Stomach (tissue), 9 donors: ENCODE data around the gene CLSTN3. TPM values are rescaled to one million over a fixed set of nuclear protein-coding genes. Genes with fewer than 3 reads are reported as not detected.

Experiments
- DNase-seq, 2 donors: peaks; one replicate each; pipeline versions ENCODE4 v3.0.0 to v3.0.0-alpha.2; 2013 to 2019
- H3K27ac ChIP-seq, 5 donors: fragments of 200-600 bp in 4 of 5; sonication (generic) in 4 of 5; one replicate each; pipeline ENCODE4 v1.5.1; 2013 to 2019; ENCODE audit warnings: mild to moderate bottlenecking in 1 of 5, moderate library complexity in 1 of 5
- H3K27me3 ChIP-seq, 3 donors: fragments of 200-600 bp; sonication (generic); one replicate each; pipeline ENCODE4 v1.5.1; 2017 to 2019; ENCODE audit warnings: mixed run types in 1 of 3
- H3K36me3 ChIP-seq, 4 donors: fragments of 200-600 bp; sonication (generic); 1 replicate in 3 of 4; 2 replicates in 1 of 4; pipeline ENCODE4 v1.5.1; 2016 to 2019
- H3K4me1 ChIP-seq, 4 donors: fragments of 200-600 bp; sonication (generic); one replicate each; pipeline ENCODE4 v1.5.1; 2016 to 2019
- H3K4me3 ChIP-seq, 4 donors: fragments of 200-600 bp; sonication (generic) in 3 of 4; one replicate each; pipeline ENCODE4 v1.5.1; 2016 to 2019; ENCODE audit warnings: mild to moderate bottlenecking in 1 of 4
- H3K9me3 ChIP-seq, 4 donors: fragments of 200-600 bp; sonication (generic); one replicate each; pipeline ENCODE4 v1.5.1; 2016 to 2019
- CTCF ChIP-seq, 7 experiments: fragments of 450-650 bp in 4 of 7; fragments of 200-600 bp in 3 of 7; sonication (generic) in 3 of 7; IDR thresholded peaks; one replicate each; pipeline ENCODE4 v1.5.1; 2016 to 2019; ENCODE audit warnings: antibody characterized with exemption in 7 of 7, control low read depth in 2 of 7, mild to moderate bottlenecking in 1 of 7
- EP300 ChIP-seq: sonication (generic); formaldehyde crosslinking; IDR thresholded peaks from one replicate; pipeline ENCODE4 v1.6.1; 2017; ENCODE audit warnings: antibody characterized with exemption
- POLR2A ChIP-seq, 4 donors: fragments of 450-650 bp; IDR thresholded peaks; one replicate each; pipeline ENCODE4 v1.6.1; 2016; ENCODE audit warnings: antibody characterized with exemption in 4 of 4, control low read depth in 2 of 4, mild to moderate bottlenecking in 1 of 4, moderate library complexity in 1 of 4
- POLR2AphosphoS5 ChIP-seq, 3 donors: sonication (generic); formaldehyde crosslinking; IDR thresholded peaks; one replicate each; pipeline ENCODE4 v1.6.1; 2016; ENCODE audit warnings: antibody characterized with exemption in 3 of 3
- WGBS, 5 donors: extraction: QIAGEN DNeasy Blood & Tissue Kit in 3 of 5; methylation state at CpG; one replicate each; pipeline versions ENCODE4 v1.1.5 to v1.1.7; 2013 to 2018; 5-methylcytosine and 5-hydroxymethylcytosine counted together
- intact Hi-C: fragments of 100-400 bp; cut with DNase I; formaldehyde crosslinking; loops from one replicate; pipeline ENCODE4 v1.15.1; 2023; ENCODE audit warnings: low total_unique reads
- polyA plus RNA-seq, 3 donors: library from polyadenylated mRNA; stranded (reverse); fragments of 200-250 nt; gene quantifications; one replicate each; pipeline ENCODE4 v1.2.3, GENCODE V29; 2013
- total RNA-seq, 5 donors: library from RNA; depleted of rRNA; stranded (reverse); fragments of >200 nt; gene quantifications; one replicate each; pipeline versions ENCODE4 v1.1.0 to v1.2.3, GENCODE V29; 2014 to 2016
- donor health status: healthy with polysubstance abuse.
- donor health status: Bipolar disorder and iron deficiency.
- donor health status: healthy.

Gene CLSTN3
- total and polyA plus RNA-seq, 8 donors: 2.4 to 149 (median 17.5) TPM

GRCh38 chr12:7154901-7155470, 24.8 kb downstream of the CLSTN3 start:
- TF ChIP-seq CTCF (IDR thresholded peaks at IDR 0.05) (no peak), POLR2A (IDR thresholded peaks at IDR 0.05) (no peak), EP300 (no peak), POLR2AphosphoS5 (IDR thresholded peaks at IDR 0.05) (no peak)
- intact Hi-C loops: no loop called here
- 83 to 86% (median 85%) methylated on average over 12 of the region's 12 CpGs for WGBS, 5 donors
- DNase-seq: no peak
- Histone ChIP-seq H3K27me3 (no peaks in the 10 kb centered on the region), H3K4me1 (no peaks in the 10 kb centered on the region), H3K27ac (no peak overlapping the region), H3K9me3 (no peaks in the 10 kb centered on the region), H3K36me3 (peaks cover 7 to 86% (median 84%) of the 10 kb centered on the region in 4 donors), H3K4me3 (no peak overlapping the region)

- Histone ChIP-seq H3K4me1 (no peaks in the 10 kb centered on the region), H3K9me3 (no peaks in the 10 kb centered on the region), H3K36me3 (peaks cover 7 to 80% (median 78%) of the 10 kb centered on the region in 4 donors), H3K27ac (no peak overlapping the region), H3K4me3 (no peak overlapping the region), H3K27me3 (no peaks in the 10 kb centered on the region)
- no peak for TF ChIP-seq POLR2A (IDR thresholded peaks at IDR 0.05)
- TF ChIP-seq CTCF (IDR thresholded peaks at IDR 0.05): no peak
- no peak for TF ChIP-seq POLR2AphosphoS5 (IDR thresholded peaks at IDR 0.05)
- no peak for TF ChIP-seq EP300
- WGBS, 5 donors: 61 to 87% (median 71%) methylated on average over 6 to 8 of the region's 8 CpGs
- intact Hi-C loops: no loop called here
- peak in 1 of 2 donors; percentile 66 for DNase-seq
Measured at GRCh38 chr12:7155471-7156034, 25.4 kb downstream of the CLSTN3 start.

GRCh38 chr12:7156259-7157197, 26.4 kb downstream of the CLSTN3 start:
- TF ChIP-seq EP300 (no peak), CTCF (IDR thresholded peaks at IDR 0.05) (no peak), POLR2A (IDR thresholded peaks at IDR 0.05) (no peak), POLR2AphosphoS5 (IDR thresholded peaks at IDR 0.05) (no peak)
- Histone ChIP-seq H3K27ac (no peak overlapping the region), H3K4me1 (no peaks in the 10 kb centered on the region), H3K36me3 (peaks cover 0 to 70% (median 69%) of the 10 kb centered on the region in 4 donors), H3K4me3 (no peak overlapping the region), H3K9me3 (no peaks in the 10 kb centered on the region), H3K27me3 (no peaks in the 10 kb centered on the region)
- intact Hi-C loops: no loop called here
- DNase-seq: no peak
- 82 to 89% (median 86%) methylated on average over 18 to 24 of the region's 24 CpGs for WGBS, 5 donors

GRCh38 chr12:7157391-7157790, 27.2 kb downstream of the CLSTN3 start:
- TF ChIP-seq EP300 (no peak), POLR2AphosphoS5 (IDR thresholded peaks at IDR 0.05) (no peak), CTCF (IDR thresholded peaks at IDR 0.05) (no peak), POLR2A (IDR thresholded peaks at IDR 0.05) (no peak)
- Histone ChIP-seq H3K9me3 (no peaks in the 10 kb centered on the region), H3K27me3 (peaks cover 0 to 4% (median 0%) of the 10 kb centered on the region in 3 donors), H3K27ac (no peak overlapping the region), H3K4me3 (no peak overlapping the region), H3K36me3 (peaks cover 0 to 62% (median 60%) of the 10 kb centered on the region in 4 donors), H3K4me1 (peaks cover 0 to 4% (median 0%) of the 10 kb centered on the region in 4 donors)
- 93 to 96% (median 94%) methylated on average over 17 of the region's 17 CpGs for WGBS, 5 donors
- intact Hi-C loops: no loop called here
- DNase-seq: no peak
